GM23338 (cell line): Measurements from ENCODE around the gene NCF4. TPM values are rescaled to one million over a fixed set of nuclear protein-coding genes. Genes with fewer than 3 reads are reported as not detected.

Experiments used
- ATAC-seq: fragments of 200-7000 bp; cut with Tn5 transposase; 3 replicates; pipeline ENCODE4 v1.9.1; 2020
- DNase-seq: peaks from one replicate; pipeline ENCODE4 v3.0.0-alpha.2; 2015; ENCODE audit warnings: low spot score
- H2AFZ ChIP-seq: fragments of 200-600 bp; sonication (generic); 2 replicates; pipeline ENCODE4 v1.8.0; 2016; ENCODE audit warnings: antibody characterized with exemption, mild to moderate bottlenecking, moderate library complexity
- H3F3A ChIP-seq: fragments of 200-600 bp; sonication (generic); replicated peaks from 2 replicates; pipeline ENCODE4 v1.8.0; 2017; ENCODE audit warnings: antibody characterized with exemption, mixed run types, low read depth
- H3K27ac ChIP-seq: fragments of 200-600 bp; sonication (generic); 2 replicates; pipeline ENCODE4 v1.6.1; 2016; ENCODE audit warnings: low read depth
- H3K27me3 ChIP-seq: fragments of 200-600 bp; sonication (generic); 2 replicates; pipeline ENCODE4 v1.8.0; 2016; ENCODE audit warnings: mild to moderate bottlenecking, mixed run types, moderate library complexity; ENCODE audit not compliant: insufficient read depth
- H3K36me3 ChIP-seq: fragments of 200-600 bp; sonication (generic); 2 replicates; pipeline ENCODE4 v1.8.0; 2016; ENCODE audit warnings: mild to moderate bottlenecking; ENCODE audit not compliant: insufficient read depth
- H3K4me1 ChIP-seq: fragments of 200-600 bp; sonication (generic); 2 replicates; pipeline ENCODE4 v1.8.0; 2016; ENCODE audit warnings: mild to moderate bottlenecking, moderate library complexity; ENCODE audit not compliant: insufficient read depth
- H3K4me2 ChIP-seq: fragments of 200-600 bp; sonication (generic); 2 replicates; pipeline ENCODE4 v1.7.1; 2017; ENCODE audit warnings: mixed run types
- H3K4me3 ChIP-seq: fragments of 200-600 bp; sonication (generic); 2 replicates; pipeline ENCODE4 v1.6.1; 2016; ENCODE audit warnings: mixed run types
- H3K79me2 ChIP-seq: fragments of 200-600 bp; sonication (generic); replicated peaks from 2 replicates; pipeline ENCODE4 v1.8.0; 2017; ENCODE audit warnings: mild to moderate bottlenecking; ENCODE audit not compliant: insufficient read depth
- H3K9me2 ChIP-seq: fragments of 200-600 bp; sonication (generic); 2 replicates; pipeline ENCODE4 v1.8.0; 2017; ENCODE audit not compliant: insufficient read depth
- H4K20me1 ChIP-seq: fragments of 200-600 bp; sonication (generic); replicated peaks from 2 replicates; pipeline ENCODE4 v1.8.0; 2017; ENCODE audit warnings: mild to moderate bottlenecking; ENCODE audit not compliant: insufficient read depth
- H3K27ac Mint-ChIP-seq: 2 replicates; pipeline ENCODE4 v1.8.0; 2020; ENCODE audit warnings: inconsistent platforms, mild to moderate bottlenecking, moderate library complexity, mixed read lengths
- H3K27me3 Mint-ChIP-seq: 3 replicates; pipeline ENCODE4 v1.8.0; 2022; ENCODE audit warnings: low read depth, mild to moderate bottlenecking, moderate library complexity, mixed read lengths, inconsistent platforms; ENCODE audit not compliant: insufficient read depth, poor library complexity
- H3K36me3 Mint-ChIP-seq: 3 replicates; pipeline ENCODE4 v1.8.0; 2021; ENCODE audit warnings: low read depth, mild to moderate bottlenecking, inconsistent platforms, moderate library complexity, mixed read lengths
- H3K4me1 Mint-ChIP-seq: 3 replicates; pipeline ENCODE4 v1.8.0; 2020; ENCODE audit warnings: mild to moderate bottlenecking, inconsistent platforms, mixed read lengths
- H3K4me3 Mint-ChIP-seq: 3 replicates; pipeline ENCODE4 v1.8.0; 2021; ENCODE audit warnings: moderate library complexity, mild to moderate bottlenecking, inconsistent platforms, mixed read lengths
- H3K9me3 Mint-ChIP-seq: 3 replicates; pipeline ENCODE4 v1.8.0; 2020; ENCODE audit warnings: moderate library complexity, mild to moderate bottlenecking, inconsistent platforms, mixed read lengths
- CREB1 ChIP-seq: fragments of 250-450 bp; sonication (Bioruptor Pico); IDR thresholded peaks from 2 replicates; pipeline ENCODE4 v1.5.0; 2020; ENCODE audit warnings: low read depth, mild to moderate bottlenecking, moderate library complexity
- EZH2 ChIP-seq: fragments of 200-600 bp; sonication (generic); IDR thresholded peaks from one replicate; pipeline ENCODE4 v1.8.0; 2017; ENCODE audit warnings: antibody characterized with exemption, mild to moderate bottlenecking, low read depth; ENCODE audit not compliant: unreplicated experiment
- EZH2phosphoT487 ChIP-seq: fragments of 200-600 bp; sonication (generic); IDR thresholded peaks from one replicate; pipeline ENCODE4 v1.8.1; 2018; ENCODE audit warnings: antibody characterized with exemption; ENCODE audit not compliant: unreplicated experiment
- JUNB ChIP-seq: IDR thresholded peaks from one replicate; pipeline ENCODE4 v1.6.1; 2016; ENCODE audit warnings: antibody characterized with exemption; ENCODE audit not compliant: unreplicated experiment
- NANOG ChIP-seq: IDR thresholded peaks from 2 replicates; pipeline ENCODE4 v1.6.1; 2016; ENCODE audit warnings: antibody characterized with exemption, borderline replicate concordance
- POLR2AphosphoS5 ChIP-seq: IDR thresholded peaks from 2 replicates; pipeline ENCODE4 v1.6.1; 2016; ENCODE audit warnings: antibody characterized with exemption, low read depth
- REST ChIP-seq: IDR thresholded peaks from one replicate; pipeline ENCODE4 v1.6.1; 2018; ENCODE audit warnings: antibody characterized with exemption; ENCODE audit not compliant: unreplicated experiment
- STAT1 ChIP-seq: IDR thresholded peaks from one replicate; pipeline ENCODE4 v1.6.1; 2016; ENCODE audit warnings: antibody characterized with exemption; ENCODE audit not compliant: unreplicated experiment
- ZNF114 ChIP-seq: fragments of 250-450 bp; sonication (Bioruptor Pico); IDR thresholded peaks from 2 replicates; pipeline ENCODE4 v1.5.0; 2020; ENCODE audit warnings: mild to moderate bottlenecking, moderate library complexity
- ZNF331 ChIP-seq: fragments of 250-450 bp; sonication (Bioruptor Pico); IDR thresholded peaks from 2 replicates; pipeline ENCODE4 v1.5.0; 2020; ENCODE audit warnings: low read depth, mild to moderate bottlenecking, moderate library complexity
- polyA plus RNA-seq: library from polyadenylated mRNA; unstranded; fragments of >200 nt; fragmentation: Nextera tagmentation; extraction: Ambion mirVana; gene quantifications from 2 replicates; pipeline ENCODE4 v1.2.1, GENCODE V29; 2016
- total RNA-seq: library from RNA; depleted of rRNA; stranded (reverse); fragments of >200 nt; shearing (Covaris generic); gene quantifications from 2 replicates; pipeline ENCODE4 v1.2.3, GENCODE V29; 2014
- TF ChIP-seq, protein P1 (sequence below): IDR thresholded peaks from 2 replicates; pipeline ENCODE4 v1.6.1; 2016; ENCODE audit warnings: antibody characterized with exemption
- TF ChIP-seq, protein P2 (sequence below): fragments of 250-450 bp; sonication (Bioruptor Pico); IDR thresholded peaks from 2 replicates; pipeline ENCODE4 v1.5.0; 2020; ENCODE audit warnings: mild to moderate bottlenecking, moderate library complexity
- TF ChIP-seq, protein P3 (sequence below), 2 experiments: fragments of 200-600 bp in 1 of 2; sonication (generic) in 1 of 2; conservative IDR thresholded peaks; 2 replicates each; pipeline versions ENCODE4 v1.5.1 to v1.6.1; 2016 to 2017; ENCODE audit warnings: antibody characterized with exemption in 2 of 2, low read depth in 2 of 2, mild to moderate bottlenecking in 2 of 2, moderate library complexity in 1 of 2

The NCF4 gene
- total and polyA plus RNA-seq, 2 experiments from 2014 or later = not detected

DNA sequence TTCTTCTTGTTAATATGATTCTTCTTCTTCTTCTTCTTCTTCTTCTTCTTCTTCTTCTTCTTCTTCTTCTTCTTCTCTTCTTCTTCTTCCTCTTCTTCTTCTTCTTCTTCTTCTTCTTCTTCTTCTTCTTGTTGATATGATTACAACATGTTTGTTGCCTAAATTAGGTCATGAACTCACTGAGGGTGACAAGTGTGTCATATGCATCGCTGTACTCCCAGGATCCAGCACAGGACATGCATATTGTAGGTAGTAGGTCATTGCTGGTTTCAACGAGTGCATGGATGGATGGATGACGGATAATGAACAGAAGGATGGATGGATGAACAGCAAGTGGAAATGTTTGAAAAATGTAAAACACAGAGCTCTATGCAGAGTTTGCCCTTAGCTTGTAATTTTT, 29.1 kb upstream of the NCF4 start:
- Histone ChIP-seq H3K27ac (no peak overlapping the region), H3K4me2 (no peak overlapping the region), H4K20me1 (no peaks in the 10 kb centered on the region), H3K79me2 (no peaks in the 10 kb centered on the region), H3K4me1 (no peaks in the 10 kb centered on the region), H3K36me3 (no peaks in the 10 kb centered on the region), H3F3A (no peaks in the 10 kb centered on the region), H3K27me3 (no peaks in the 10 kb centered on the region), H2AFZ (no peak overlapping the region), H3K9me2 (no peaks in the 10 kb centered on the region), H3K4me3 (no peak overlapping the region)
- no peak overlapping the region for H3K27ac Mint-ChIP-seq
- no peak for ATAC-seq
- peaks cover 2% of the 10 kb centered on the region; the same call in 1 of the 3 replicates for H3K9me3 Mint-ChIP-seq
- H3K36me3 Mint-ChIP-seq = no peaks in the 10 kb centered on the region
- TF ChIP-seq JUNB (no peak), ZNF331 (no peak), STAT1 (no peak), CREB1 (CRISPR knock-in tag) (no peak), REST (no peak), EZH2phosphoT487 (no peak), POLR2AphosphoS5 (no peak), EZH2 (no peak), NANOG (no peak), ZNF114 (CRISPR knock-in tag) (no peak)
- TF ChIP-seq, protein P1, sequence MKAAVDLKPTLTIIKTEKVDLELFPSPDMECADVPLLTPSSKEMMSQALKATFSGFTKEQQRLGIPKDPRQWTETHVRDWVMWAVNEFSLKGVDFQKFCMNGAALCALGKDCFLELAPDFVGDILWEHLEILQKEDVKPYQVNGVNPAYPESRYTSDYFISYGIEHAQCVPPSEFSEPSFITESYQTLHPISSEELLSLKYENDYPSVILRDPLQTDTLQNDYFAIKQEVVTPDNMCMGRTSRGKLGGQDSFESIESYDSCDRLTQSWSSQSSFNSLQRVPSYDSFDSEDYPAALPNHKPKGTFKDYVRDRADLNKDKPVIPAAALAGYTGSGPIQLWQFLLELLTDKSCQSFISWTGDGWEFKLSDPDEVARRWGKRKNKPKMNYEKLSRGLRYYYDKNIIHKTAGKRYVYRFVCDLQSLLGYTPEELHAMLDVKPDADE = no peak
- TF ChIP-seq, protein P2, sequence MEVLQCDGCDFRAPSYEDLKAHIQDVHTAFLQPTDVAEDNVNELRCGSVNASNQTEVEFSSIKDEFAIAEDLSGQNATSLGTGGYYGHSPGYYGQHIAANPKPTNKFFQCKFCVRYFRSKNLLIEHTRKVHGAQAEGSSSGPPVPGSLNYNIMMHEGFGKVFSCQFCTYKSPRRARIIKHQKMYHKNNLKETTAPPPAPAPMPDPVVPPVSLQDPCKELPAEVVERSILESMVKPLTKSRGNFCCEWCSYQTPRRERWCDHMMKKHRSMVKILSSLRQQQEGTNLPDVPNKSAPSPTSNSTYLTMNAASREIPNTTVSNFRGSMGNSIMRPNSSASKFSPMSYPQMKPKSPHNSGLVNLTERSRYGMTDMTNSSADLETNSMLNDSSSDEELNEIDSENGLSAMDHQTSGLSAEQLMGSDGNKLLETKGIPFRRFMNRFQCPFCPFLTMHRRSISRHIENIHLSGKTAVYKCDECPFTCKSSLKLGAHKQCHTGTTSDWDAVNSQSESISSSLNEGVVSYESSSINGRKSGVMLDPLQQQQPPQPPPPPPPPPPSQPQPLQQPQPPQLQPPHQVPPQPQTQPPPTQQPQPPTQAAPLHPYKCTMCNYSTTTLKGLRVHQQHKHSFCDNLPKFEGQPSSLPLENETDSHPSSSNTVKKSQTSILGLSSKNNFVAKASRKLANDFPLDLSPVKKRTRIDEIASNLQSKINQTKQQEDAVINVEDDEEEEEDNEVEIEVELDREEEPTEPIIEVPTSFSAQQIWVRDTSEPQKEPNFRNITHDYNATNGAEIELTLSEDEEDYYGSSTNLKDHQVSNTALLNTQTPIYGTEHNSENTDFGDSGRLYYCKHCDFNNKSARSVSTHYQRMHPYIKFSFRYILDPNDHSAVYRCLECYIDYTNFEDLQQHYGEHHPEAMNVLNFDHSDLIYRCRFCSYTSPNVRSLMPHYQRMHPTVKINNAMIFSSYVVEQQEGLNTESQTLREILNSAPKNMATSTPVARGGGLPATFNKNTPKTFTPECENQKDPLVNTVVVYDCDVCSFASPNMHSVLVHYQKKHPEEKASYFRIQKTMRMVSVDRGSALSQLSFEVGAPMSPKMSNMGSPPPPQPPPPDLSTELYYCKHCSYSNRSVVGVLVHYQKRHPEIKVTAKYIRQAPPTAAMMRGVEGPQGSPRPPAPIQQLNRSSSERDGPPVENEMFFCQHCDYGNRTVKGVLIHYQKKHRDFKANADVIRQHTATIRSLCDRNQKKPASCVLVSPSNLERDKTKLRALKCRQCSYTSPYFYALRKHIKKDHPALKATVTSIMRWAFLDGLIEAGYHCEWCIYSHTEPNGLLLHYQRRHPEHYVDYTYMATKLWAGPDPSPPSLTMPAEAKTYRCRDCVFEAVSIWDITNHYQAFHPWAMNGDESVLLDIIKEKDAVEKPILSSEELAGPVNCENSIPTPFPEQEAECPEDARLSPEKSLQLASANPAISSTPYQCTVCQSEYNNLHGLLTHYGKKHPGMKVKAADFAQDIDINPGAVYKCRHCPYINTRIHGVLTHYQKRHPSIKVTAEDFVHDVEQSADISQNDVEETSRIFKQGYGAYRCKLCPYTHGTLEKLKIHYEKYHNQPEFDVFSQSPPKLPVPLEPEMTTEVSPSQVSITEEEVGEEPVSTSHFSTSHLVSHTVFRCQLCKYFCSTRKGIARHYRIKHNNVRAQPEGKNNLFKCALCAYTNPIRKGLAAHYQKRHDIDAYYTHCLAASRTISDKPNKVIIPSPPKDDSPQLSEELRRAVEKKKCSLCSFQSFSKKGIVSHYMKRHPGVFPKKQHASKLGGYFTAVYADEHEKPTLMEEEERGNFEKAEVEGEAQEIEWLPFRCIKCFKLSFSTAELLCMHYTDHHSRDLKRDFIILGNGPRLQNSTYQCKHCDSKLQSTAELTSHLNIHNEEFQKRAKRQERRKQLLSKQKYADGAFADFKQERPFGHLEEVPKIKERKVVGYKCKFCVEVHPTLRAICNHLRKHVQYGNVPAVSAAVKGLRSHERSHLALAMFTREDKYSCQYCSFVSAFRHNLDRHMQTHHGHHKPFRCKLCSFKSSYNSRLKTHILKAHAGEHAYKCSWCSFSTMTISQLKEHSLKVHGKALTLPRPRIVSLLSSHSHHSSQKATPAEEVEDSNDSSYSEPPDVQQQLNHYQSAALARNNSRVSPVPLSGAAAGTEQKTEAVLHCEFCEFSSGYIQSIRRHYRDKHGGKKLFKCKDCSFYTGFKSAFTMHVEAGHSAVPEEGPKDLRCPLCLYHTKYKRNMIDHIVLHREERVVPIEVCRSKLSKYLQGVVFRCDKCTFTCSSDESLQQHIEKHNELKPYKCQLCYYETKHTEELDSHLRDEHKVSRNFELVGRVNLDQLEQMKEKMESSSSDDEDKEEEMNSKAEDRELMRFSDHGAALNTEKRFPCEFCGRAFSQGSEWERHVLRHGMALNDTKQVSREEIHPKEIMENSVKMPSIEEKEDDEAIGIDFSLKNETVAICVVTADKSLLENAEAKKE (CRISPR knock-in tag) = no peak
- TF ChIP-seq, protein P3, sequence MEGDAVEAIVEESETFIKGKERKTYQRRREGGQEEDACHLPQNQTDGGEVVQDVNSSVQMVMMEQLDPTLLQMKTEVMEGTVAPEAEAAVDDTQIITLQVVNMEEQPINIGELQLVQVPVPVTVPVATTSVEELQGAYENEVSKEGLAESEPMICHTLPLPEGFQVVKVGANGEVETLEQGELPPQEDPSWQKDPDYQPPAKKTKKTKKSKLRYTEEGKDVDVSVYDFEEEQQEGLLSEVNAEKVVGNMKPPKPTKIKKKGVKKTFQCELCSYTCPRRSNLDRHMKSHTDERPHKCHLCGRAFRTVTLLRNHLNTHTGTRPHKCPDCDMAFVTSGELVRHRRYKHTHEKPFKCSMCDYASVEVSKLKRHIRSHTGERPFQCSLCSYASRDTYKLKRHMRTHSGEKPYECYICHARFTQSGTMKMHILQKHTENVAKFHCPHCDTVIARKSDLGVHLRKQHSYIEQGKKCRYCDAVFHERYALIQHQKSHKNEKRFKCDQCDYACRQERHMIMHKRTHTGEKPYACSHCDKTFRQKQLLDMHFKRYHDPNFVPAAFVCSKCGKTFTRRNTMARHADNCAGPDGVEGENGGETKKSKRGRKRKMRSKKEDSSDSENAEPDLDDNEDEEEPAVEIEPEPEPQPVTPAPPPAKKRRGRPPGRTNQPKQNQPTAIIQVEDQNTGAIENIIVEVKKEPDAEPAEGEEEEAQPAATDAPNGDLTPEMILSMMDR (conservative IDR thresholded peaks at IDR 0.05; ENCODE audit: low read depth in 2 of 2) = no peak
- no peaks in the 10 kb centered on the region for H3K4me1 Mint-ChIP-seq
- DNase-seq = no peak
- H3K27me3 Mint-ChIP-seq = peaks cover 5% of the 10 kb centered on the region
- no peak overlapping the region for H3K4me3 Mint-ChIP-seq
